Loucy (cell line): ENCODE data around the gene ASS1.

Experiments used
- H2AFZ ChIP-seq: fragments of 200-600 bp; sonication (generic); 2 replicates; pipeline ENCODE4 v1.6.0; 2016; ENCODE audit warnings: antibody characterized with exemption, mild to moderate bottlenecking, low read length, moderate library complexity
- H3F3A ChIP-seq: fragments of 200-600 bp; 2 replicates; pipeline ENCODE4 v1.6.0; 2016; ENCODE audit warnings: antibody characterized with exemption, low read depth, mild to moderate bottlenecking
- H3K27me3 ChIP-seq: fragments of 200-600 bp; sonication (generic); 2 replicates; pipeline ENCODE4 v1.6.1; 2014; ENCODE audit warnings: low read length, mild to moderate bottlenecking; ENCODE audit not compliant: insufficient read depth, poor library complexity, severe bottlenecking
- H3K36me3 ChIP-seq: fragments of 200-600 bp; sonication (generic); 2 replicates; pipeline ENCODE4 v1.6.1; 2016; ENCODE audit warnings: low read length; ENCODE audit not compliant: insufficient read depth
- H3K4me1 ChIP-seq: fragments of 200-600 bp; sonication (generic); 2 replicates; pipeline ENCODE4 v1.5.1; 2014; ENCODE audit warnings: low read length, mild to moderate bottlenecking; ENCODE audit not compliant: insufficient read depth, poor library complexity, severe bottlenecking
- H3K4me2 ChIP-seq: fragments of 200-600 bp; sonication (generic); 2 replicates; pipeline ENCODE4 v1.6.0; 2014; ENCODE audit warnings: antibody characterized with exemption, low read length, low read depth, mild to moderate bottlenecking; ENCODE audit not compliant: poor library complexity, severe bottlenecking
- H3K4me3 ChIP-seq: fragments of 200-600 bp; sonication (generic); 2 replicates; pipeline ENCODE4 v1.5.1; 2014; ENCODE audit warnings: low read length, mild to moderate bottlenecking, mixed read lengths; ENCODE audit not compliant: poor library complexity, severe bottlenecking
- H3K79me2 ChIP-seq: fragments of 200-600 bp; sonication (generic); 2 replicates; pipeline ENCODE4 v1.6.1; 2014; ENCODE audit warnings: low read length; ENCODE audit not compliant: insufficient read depth
- H3K9ac ChIP-seq: fragments of 200-600 bp; sonication (generic); 2 replicates; pipeline ENCODE4 v1.6.0; 2014; ENCODE audit warnings: mild to moderate bottlenecking, low read depth, low read length, moderate library complexity; ENCODE audit not compliant: poor library complexity, severe bottlenecking
- H3K9me2 ChIP-seq: fragments of 200-600 bp; sonication (generic); replicated peaks from 2 replicates; pipeline ENCODE4 v1.6.1; 2016; ENCODE audit warnings: low read depth, low read length, mixed read lengths
- H3K9me3 ChIP-seq: fragments of 200-600 bp; sonication (generic); 2 replicates; pipeline ENCODE4 v1.6.1; 2014; ENCODE audit warnings: mild to moderate bottlenecking, antibody characterized with exemption, low read length, low read depth; ENCODE audit not compliant: insufficient read depth
- H4K20me1 ChIP-seq: fragments of 200-600 bp; sonication (generic); 2 replicates; pipeline ENCODE4 v1.6.0; 2014; ENCODE audit warnings: antibody characterized with exemption, low read length, mild to moderate bottlenecking; ENCODE audit not compliant: insufficient read depth, poor library complexity, severe bottlenecking
- EZH2phosphoT487 ChIP-seq: fragments of 200-600 bp; IDR thresholded peaks from 2 replicates; pipeline ENCODE4 v1.6.1; 2018; ENCODE audit warnings: antibody characterized with exemption, mild to moderate bottlenecking, moderate library complexity, borderline replicate concordance
- TF ChIP-seq, protein P1 (sequence below): fragments of 200-600 bp; sonication (generic); conservative IDR thresholded peaks from 2 replicates; pipeline ENCODE4 v1.5.1; 2014; ENCODE audit warnings: mild to moderate bottlenecking, antibody characterized with exemption, low read length

The ASS1 gene

GRCh38 chr9:130484362-130485072, 39.8 kb downstream of the ASS1 start:
- no peak overlapping the region for H3K9ac ChIP-seq
- H3K9me2 ChIP-seq, result no peaks in the 10 kb centered on the region
- TF ChIP-seq EZH2phosphoT487, result no peak
- TF ChIP-seq, protein P1, sequence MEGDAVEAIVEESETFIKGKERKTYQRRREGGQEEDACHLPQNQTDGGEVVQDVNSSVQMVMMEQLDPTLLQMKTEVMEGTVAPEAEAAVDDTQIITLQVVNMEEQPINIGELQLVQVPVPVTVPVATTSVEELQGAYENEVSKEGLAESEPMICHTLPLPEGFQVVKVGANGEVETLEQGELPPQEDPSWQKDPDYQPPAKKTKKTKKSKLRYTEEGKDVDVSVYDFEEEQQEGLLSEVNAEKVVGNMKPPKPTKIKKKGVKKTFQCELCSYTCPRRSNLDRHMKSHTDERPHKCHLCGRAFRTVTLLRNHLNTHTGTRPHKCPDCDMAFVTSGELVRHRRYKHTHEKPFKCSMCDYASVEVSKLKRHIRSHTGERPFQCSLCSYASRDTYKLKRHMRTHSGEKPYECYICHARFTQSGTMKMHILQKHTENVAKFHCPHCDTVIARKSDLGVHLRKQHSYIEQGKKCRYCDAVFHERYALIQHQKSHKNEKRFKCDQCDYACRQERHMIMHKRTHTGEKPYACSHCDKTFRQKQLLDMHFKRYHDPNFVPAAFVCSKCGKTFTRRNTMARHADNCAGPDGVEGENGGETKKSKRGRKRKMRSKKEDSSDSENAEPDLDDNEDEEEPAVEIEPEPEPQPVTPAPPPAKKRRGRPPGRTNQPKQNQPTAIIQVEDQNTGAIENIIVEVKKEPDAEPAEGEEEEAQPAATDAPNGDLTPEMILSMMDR, result no peak
- H2AFZ ChIP-seq, result no peak overlapping the region
- no peaks in the 10 kb centered on the region for H4K20me1 ChIP-seq
- no peaks in the 10 kb centered on the region for H3K9me3 ChIP-seq
- H3K4me2 ChIP-seq, result no peak overlapping the region
- no peaks in the 10 kb centered on the region for H3K4me1 ChIP-seq
- H3K4me3 ChIP-seq, result no peak overlapping the region
- H3K27me3 ChIP-seq, result no peaks in the 10 kb centered on the region
- no peaks in the 10 kb centered on the region for H3K79me2 ChIP-seq
- no peaks in the 10 kb centered on the region for H3F3A ChIP-seq
- no peaks in the 10 kb centered on the region for H3K36me3 ChIP-seq

- Histone ChIP-seq H4K20me1 (no peaks in the 10 kb centered on the region), H3F3A (no peaks in the 10 kb centered on the region), H3K4me1 (no peaks in the 10 kb centered on the region), H3K79me2 (no peaks in the 10 kb centered on the region), H3K4me3 (no peak overlapping the region), H3K9ac (no peak overlapping the region), H3K9me2 (no peaks in the 10 kb centered on the region), H3K36me3 (no peaks in the 10 kb centered on the region), H3K27me3 (no peaks in the 10 kb centered on the region), H2AFZ (no peak overlapping the region), H3K4me2 (no peak overlapping the region), H3K9me3 (no peaks in the 10 kb centered on the region)
- TF ChIP-seq, protein P1, result no peak
- TF ChIP-seq EZH2phosphoT487, result no peak
Measured at GRCh38 chr9:130486103-130486502, 41.3 kb downstream of the ASS1 start.

DNA sequence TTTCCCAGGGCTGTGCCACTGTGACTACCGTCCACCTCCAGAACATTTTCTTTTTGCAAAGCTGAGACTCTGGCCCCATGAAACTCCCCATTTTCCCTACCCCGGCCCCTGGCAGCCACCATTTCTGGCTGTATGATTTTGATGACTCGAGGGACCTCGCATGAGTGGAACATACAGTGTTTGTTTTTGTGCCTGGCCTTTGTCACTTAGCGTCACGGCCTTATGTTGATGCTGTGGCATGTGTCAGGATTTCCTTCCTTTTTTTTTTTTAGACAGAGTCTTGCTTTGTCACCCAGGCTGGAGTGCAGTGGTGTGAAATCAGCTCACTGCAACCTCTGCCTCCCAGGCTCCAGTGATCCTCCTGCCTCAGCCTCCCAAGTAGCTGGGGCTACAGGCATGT, 42.7 kb downstream of the ASS1 start:
- no peaks in the 10 kb centered on the region for H3K36me3 ChIP-seq
- no peak overlapping the region for H2AFZ ChIP-seq
- TF ChIP-seq, protein P1, result no peak
- no peak overlapping the region for H3K4me3 ChIP-seq
- no peaks in the 10 kb centered on the region for H3K4me1 ChIP-seq
- no peaks in the 10 kb centered on the region for H3K9me2 ChIP-seq
- H4K20me1 ChIP-seq, result no peaks in the 10 kb centered on the region
- H3K9ac ChIP-seq, result no peak overlapping the region
- H3F3A ChIP-seq, result no peaks in the 10 kb centered on the region
- H3K27me3 ChIP-seq, result no peaks in the 10 kb centered on the region
- H3K79me2 ChIP-seq, result no peaks in the 10 kb centered on the region
- H3K4me2 ChIP-seq, result no peak overlapping the region
- H3K9me3 ChIP-seq, result no peaks in the 10 kb centered on the region
